Stimulated activated CD8-positive, alpha-beta memory T cell treated with anti-CD3 and anti-CD28 coated beads, Interleukin-12 subunit alpha, Interleukin-12 subunit beta, amount 100 ng/mL, for 24 hours (primary cell): ENCODE results near the gene SMTN.
"Not testable (repeated sequence)": the region's sequence is repeated elsewhere in the genome, so short reads cannot be mapped to it uniquely, and the experiment has no call there.

Experiments
- DNase-seq: peaks from one replicate; pipeline ENCODE4 v3.0.0-alpha.2; 2020; ENCODE audit errors: extremely low read depth

Gene SMTN

GRCh38 chr22:31104869-31105268, 23.8 kb downstream of the SMTN start:
- DNase-seq: no peak

DNA sequence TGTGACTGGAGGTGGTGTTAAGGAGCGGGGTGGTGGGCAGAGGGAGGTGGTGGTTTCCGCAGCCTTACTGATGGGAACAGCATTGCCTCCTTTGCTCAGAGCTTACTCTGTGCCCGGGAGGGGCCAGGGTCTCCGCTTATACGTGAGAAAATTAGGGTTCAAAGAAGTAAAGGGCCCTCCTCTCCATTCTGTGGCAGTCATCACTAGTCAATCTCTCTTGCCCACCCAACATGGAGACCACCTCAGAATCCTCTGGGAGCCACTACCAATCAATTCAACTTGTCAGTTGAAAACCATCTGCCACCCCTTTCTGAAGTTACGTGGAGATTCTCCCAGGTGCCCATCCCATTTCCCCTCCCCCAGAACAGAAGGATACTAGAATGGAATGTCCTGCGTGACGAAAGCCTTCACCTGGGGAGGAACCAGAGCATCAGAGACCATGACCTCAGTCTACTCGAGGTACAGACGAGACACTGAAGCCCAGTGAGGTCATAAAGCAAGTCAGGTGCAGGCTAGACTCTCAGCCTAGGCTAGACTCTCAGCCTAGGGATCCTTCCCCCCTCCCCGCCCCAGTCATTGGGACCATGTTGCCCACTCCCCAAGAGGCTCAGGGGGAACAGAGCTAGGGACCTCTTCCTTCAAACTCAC, 24.3 kb downstream of the SMTN start:
- DNase-seq: no peak

DNA sequence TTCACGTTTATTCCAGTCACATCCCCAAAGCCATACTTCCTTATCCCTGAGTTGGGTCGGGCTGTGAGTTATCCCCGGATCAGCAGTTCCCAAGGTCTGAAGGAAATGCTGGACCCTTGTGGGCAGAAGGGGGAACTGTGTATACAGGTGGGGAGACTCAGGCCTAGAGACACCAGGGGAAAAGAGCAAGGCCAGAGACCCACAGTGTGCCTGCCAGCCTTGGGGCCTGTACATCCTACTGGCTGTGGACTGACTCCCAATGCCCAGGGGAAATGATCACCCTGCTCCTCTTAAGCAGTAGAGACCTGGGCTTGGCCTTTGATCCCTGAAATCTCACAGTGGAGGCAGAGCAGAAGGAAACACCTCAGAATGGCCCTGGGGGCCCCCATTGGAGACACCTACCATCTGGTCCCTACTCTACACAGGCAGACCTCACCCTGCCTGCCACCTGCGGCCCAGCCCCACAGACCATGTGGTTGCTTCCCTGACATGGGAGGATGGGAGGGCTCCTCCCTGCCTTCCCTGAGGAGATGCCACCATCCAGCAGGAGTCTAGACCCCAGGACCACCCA, 25.0 kb downstream of the SMTN start:
- no peak for DNase-seq

GRCh38 chr22:31106731-31107177, 25.6 kb downstream of the SMTN start:
- no peak for DNase-seq

DNA sequence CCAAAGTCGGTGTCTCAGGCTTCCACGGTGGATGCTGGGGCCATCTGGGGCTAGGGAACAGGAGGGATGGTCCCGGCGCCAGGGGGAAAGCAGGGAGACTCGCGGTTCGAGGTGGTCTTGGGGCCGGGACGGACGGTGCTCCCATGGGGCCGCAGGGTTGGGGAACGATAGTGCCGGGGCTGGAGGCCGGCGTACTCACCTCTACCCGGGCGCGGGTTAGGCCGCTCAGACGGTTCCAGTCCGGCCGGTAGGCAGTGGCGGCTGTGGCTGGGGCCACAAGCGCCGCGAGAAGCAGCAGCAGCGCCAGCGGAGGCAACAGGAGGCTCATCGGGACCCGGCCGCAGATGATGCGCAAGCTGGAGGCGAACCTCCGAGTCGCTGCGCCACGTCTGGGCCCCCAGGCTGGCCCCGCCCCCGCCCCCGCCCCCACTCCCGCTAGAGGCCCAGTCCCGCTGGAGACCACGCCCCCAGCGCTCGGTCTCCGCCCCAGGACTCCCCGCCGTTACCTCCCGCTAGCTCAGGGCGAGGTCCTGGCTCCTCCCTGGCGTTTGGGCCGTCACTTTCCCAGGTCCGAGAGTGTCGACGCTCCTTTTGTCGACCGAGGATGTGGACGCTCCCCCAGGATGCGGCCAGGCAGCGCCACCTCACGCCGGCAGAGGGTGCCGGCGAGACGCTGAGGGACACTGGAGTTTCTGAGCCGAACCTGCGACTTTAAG, 26.2 kb downstream of the SMTN start, which contains the start of gene SELENOM:
TSS of gene SELENOM (minus strand) at position 391 of the 716 bp plus-strand sequence. CDS start at position 328, 63 bp downstream.
- peak; percentile 62 for DNase-seq

GRCh38 chr22:31107894-31108218, 26.7 kb downstream of the SMTN start:
- DNase-seq: no peak

GRCh38 chr22:31112547-31113091, 31.5 kb downstream of the SMTN start:
- not testable (repeated sequence) for DNase-seq

DNA sequence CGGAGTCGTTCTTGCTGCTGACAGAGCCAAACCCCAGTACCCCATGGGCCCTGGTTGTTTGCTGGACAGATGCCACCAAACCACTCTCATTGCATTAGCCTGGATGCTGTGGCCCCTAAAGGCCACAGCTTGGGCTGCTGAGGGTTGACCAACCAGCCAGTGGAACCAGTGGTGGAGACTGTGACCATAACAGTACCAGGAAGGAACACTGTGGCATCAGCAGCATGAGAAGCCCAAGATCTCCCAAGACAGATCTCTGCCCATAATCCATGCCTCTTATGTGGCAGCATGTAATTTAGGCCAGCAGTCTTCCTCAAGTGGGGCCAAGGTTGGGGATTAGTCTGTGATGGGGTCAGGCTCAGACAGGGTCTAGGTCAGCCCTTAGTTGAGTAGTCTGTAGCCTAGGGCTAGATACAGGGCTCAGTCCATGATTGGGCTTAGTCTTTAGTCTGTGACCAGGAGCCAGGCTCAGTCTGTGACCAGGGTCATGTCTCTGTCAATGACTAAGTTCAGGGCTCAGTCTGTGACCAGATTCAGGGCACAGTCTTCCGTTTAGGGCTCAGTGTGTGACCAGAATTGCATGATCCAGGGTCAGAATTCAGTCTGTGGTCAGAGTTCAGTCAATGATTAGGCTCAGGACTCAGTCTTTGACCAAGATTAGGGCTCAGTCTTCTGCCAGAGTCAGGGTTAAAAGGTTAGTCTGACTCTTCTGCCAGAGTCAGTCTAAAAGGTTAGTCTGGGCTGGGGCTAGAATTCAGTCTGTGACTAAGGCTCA, 37.1 kb downstream of the SMTN start:
- no peak for DNase-seq

GRCh38 chr22:31119026-31119717, 38.1 kb downstream of the SMTN start:
- DNase-seq: no peak

- DNase-seq: no peak
Observed at GRCh38 chr22:31120230-31120629, 39.1 kb downstream of the SMTN start.

- DNase-seq: no peak
Observed at GRCh38 chr22:31120642-31121041, 39.5 kb downstream of the SMTN start.

DNA sequence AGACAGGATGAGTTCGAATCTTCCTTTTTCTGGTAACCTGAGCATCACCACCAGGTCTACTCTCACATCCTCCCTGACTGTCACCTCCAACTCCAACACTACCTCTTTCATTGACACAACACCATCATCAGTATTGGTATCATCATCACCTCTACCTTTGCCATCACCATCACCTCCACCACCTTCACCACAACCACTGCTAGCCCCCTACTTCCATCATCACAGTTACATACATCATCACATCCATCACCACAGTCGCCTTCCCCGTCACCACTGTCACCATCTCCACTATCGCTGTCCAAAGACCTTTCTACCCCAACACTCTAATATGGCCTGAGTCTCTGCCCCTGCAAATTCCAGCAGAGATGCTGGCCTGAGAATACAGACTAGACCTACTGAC, 40.3 kb downstream of the SMTN start:
- no peak for DNase-seq

DNA sequence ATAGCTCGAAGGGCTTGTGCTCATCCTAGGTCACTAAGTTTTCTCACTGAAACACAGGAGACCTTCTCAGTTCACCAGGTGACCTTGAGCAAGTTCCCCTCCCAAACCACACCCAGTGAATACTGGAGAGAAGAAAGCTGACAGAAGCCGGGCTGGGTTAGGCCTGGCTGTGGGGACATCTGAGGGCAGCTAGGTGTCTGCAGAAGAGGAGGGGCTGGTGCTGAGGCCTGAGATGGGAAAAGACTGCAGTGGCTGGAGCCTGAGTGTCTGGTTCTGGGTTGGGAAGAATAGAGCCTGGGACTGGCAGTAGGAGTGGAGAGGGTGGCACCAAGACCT, 41.0 kb downstream of the SMTN start:
- no peak for DNase-seq

GRCh38 chr22:31122532-31123291, 41.6 kb downstream of the SMTN start, which contains the start of gene INPP5J:
INPP5J (plus strand) TSS chr22:31122966; CDS start chr22:31123015, 49 bp downstream.
- DNase-seq: no peak

DNA sequence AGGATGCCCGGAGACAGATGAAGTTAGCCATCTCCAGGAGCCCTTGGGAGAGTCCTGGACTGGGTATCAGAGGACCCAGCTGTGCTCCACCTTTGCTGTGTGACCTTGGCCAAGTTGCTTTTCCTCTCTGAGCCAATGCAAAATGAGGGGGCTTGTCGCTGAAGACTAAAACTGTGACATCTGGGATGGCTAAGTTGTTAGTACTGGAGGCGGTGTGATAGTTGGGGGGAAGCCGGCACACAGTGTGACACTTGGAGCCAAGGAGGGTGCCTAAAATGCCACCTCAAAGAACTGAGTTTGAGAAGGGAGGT, 42.1 kb downstream of the SMTN start:
- DNase-seq: no peak

DNA sequence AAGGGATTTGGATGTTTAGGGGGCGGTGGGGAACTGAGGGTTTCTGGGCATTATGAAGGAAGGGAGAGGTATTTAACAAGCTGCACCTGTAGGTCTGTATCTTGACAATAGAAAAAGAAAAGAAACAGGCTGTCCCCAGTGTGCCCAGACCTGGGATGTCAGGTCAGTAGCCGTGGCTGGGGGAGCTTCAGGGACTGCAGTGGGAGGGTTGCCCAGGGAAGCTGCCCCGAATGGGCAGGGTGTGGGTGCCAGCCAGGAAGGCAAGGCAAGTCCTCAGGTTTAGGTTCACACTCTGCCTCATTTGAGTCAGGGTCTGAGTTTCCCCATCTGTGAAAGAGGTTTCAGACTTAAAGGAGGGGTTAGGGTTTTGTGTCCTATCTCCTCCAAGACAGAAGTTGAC, 43.2 kb downstream of the SMTN start:
- no peak for DNase-seq

DNA sequence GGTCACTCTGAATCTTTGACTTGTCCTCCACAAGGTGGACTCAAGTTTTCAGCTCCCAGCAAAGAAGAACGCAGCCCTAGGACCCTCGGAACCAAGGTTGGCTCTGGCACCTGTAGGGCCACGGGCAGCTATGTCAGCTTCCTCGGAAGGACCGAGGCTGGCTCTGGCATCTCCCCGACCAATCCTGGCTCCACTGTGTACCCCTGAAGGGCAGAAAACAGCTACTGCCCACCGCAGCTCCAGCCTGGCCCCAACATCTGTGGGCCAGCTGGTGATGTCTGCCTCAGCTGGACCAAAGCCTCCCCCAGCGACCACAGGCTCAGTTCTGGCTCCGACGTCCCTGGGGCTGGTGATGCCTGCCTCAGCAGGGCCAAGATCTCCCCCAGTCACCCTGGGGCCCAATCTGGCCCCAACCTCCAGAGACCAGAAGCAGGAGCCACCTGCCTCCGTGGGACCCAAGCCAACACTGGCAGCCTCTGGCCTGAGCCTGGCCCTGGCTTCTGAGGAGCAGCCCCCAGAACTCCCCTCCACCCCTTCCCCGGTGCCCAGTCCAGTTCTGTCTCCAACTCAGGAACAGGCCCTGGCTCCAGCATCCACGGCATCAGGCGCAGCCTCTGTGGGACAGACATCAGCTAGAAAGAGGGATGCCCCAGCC, 43.8 kb downstream of the SMTN start:
- DNase-seq: no peak

- DNase-seq: no peak
Observed at GRCh38 chr22:31125521-31126117, 44.5 kb downstream of the SMTN start.

GRCh38 chr22:31126128-31126868, 45.2 kb downstream of the SMTN start:
- DNase-seq: no peak

DNA sequence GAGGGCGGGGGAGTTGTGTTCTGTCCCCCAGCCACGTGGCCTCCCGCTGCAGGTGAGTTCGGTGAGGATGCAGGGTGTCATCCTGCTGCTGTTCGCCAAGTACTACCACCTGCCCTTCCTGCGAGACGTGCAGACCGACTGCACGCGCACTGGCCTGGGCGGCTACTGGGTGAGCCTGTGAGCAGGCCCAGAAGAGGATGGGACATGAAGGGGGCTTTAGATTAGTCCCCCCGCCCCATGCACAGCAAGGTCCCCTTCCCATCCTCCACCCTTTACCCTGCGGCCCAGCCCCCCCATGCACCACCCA, 45.7 kb downstream of the SMTN start:
- DNase-seq: no peak
